HG03280 (cell line): ENCODE measurements around the gene NYAP2.

Source experiments
- ATAC-seq: cut with Tn5 transposase; IDR thresholded peaks from one replicate; pipeline ENCODE4 v1.9.1; 2021; ENCODE audit warnings: mild to moderate bottlenecking, moderate library complexity; ENCODE audit not compliant: unreplicated experiment

NYAP2 gene

DNA sequence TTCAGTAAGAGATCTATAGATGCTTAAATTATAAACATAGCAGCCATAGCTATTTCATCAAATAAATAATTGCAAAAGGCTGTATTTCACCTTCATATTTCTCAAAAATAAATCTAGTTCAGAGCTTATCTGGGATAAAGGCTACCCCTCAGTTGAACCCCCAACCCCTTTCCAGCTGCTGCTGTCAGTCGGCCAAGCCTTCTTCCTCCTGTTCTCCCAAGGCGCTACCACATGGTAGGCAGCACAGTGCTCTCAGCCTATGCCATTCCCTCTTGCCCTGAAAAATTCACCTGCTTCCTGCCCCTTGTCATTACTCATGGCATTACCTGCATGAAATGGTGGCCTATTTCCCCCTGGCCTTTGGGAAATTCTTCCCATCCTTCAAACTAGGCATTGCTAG, 136.5 kb downstream of the NYAP2 start:
- ATAC-seq = no peak

DNA sequence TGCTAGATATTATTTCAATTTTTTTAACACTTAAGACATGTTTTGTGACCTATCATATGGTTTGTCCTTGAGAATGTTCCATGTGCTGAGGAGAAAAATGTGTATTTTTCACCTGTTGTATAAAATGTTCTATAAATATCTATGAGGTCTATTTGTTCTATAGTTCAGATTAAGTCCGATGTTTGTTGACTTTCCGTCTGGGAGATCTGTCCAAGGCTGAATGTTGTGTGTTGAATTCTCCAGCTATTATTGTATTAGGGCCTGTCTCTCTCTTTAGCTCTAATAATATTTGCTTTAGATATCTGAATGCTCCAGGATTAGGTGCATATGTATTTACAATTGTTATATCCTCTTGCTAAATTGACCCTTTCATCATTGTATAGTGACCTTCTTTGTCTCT, 144.1 kb downstream of the NYAP2 start:
- ATAC-seq = no peak

DNA sequence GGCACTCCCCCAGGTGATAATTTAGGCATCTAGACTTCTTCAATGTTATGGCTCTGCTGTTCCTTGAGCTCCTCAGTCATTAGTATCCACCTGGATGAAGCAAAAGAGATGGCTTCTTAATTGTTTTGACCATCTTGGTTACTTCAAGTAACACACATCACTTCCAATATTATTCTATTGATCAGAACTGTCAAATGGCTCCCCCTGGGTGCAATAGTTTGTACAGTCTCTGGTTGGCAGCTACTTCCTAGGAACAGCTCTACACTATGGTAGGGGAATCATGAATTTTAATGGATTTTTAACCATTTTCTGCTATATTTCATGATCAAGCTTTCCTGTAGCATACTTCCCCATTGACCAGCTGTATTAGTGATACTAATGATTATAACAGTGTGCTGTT, 157.0 kb downstream of the NYAP2 start:
- no peak for ATAC-seq

DNA sequence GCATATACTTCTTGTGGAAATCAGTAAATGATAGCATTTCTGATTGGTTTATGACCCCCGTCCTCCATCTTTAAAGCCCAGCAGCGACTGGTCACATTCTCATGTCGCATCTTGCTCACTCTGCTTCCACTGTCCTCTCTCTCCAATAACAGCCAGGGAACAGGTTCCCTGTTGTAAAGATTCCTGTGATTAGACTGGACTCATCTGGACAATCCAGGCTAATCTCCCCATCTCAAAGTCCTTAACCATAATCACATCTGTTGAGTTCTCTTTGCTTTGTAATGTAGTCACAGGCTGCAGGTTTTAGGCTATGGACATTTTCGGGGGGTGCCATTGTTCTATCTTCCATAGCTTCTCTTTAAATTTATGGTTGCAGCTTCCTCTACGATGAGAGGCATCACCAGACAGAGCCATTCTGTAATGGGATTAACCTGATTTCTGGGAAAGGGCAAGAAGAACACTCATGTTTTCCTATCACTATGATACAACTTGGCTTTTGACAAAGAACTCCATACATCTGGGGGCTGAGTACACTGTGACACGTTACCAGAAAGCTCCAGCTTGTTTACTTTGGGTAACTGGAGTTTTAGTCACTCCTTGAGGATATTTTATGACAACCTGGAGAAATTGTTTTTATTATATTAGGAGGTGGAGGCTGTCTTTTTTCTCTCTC, 159.0 kb downstream of the NYAP2 start:
- no peak for ATAC-seq

DNA sequence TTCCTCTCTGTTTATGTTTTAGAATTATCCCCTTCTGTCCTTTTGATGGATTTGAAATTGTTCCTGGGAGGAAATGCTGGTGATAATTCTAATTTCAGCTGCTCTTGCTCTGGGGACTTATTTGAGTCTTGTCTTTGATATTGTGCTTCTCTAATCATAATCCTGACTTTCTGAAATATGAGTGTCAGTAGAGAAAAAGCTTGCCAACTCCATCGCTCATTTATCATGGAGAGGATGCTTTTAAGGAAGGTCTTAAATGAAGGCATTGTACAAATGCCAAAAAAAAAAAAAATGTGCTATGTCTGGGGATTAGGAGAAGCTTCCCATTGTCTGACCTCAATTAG, 159.5 kb downstream of the NYAP2 start:
- no peak for ATAC-seq

DNA sequence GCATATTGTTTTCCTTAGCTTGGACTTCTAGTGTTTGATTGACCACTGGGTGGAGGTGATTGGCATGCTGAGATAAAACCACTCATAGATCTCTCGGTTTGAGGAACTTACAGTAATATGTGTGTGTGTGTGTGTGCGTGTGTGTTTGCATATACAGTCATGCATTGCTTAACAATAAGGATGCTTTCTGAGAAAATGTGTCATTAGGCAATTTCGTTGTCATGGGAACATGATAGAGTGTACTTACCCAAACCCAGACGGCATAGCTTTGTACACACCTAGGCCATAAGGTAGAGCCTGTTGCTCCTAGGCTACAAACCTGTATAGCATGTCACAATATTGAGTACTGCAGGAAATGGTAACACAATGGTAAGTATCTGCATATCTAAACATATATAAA, 167.3 kb downstream of the NYAP2 start:
- no peak for ATAC-seq

GRCh38 chr2:225569995-225570394, 170.5 kb downstream of the NYAP2 start:
- no peak for ATAC-seq

DNA sequence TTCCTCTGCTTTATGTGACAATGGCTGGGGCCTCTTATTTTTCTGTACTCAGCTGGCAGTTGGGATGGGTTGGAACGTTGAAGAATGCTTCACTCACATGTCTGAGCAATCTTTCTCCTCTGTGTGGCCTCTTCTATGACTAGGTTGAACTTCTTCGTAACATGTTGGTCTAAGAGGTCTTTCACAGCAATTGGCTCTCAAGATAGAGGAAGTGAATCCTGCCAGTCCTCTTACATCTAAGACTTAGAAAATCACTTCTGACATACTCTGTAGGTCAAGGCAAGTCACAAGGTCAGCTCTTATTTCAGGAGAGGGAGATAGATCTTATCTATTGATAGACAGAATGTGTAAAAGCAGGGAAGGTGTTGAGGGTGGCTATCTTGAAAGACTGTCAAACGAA, 174.1 kb downstream of the NYAP2 start:
- ATAC-seq = no peak

DNA sequence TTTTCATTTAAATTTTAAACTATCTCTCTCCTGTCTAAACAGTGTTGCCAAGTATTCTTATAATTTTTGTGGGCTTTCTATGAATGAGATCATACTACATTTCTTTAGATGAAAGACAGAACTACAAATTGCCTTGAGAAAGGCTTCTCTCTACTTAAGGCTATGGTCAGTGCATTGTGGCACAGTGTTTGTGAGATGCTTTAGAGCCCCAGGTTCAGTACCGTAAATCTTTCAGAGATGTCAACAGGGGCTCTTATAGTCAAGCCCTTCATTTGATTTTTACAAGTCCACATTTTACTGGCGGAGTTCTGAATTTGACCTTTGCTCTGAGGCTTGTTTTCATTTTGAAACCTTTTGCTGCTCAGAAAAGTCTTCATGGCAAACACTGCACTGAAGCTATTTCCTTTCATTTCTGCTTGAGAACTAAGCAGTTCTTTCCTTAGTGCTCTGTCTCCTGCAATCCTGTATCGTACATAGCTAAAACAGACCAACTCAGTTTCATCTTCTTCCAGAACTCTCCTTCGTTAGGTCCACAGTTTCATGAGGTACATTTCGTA, 175.2 kb downstream of the NYAP2 start:
- ATAC-seq = no peak

DNA sequence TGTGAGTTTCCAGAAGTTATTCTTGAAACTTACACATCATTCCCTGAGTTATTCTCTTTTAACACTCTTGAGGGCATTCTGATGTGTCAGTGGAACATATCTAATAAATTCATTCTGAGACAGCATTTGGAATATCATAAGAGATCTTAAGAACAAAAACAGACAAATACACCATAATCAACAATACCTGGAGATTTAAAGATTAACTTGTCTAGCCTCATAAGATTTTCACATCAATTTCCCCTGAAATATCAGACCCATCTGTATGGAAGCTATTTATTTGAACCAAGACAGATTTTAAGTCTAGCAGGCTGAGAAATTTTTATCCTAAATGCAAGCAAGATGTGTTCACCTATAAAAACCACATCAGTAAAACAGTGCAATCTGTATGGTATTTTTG, 181.6 kb downstream of the NYAP2 start:
- ATAC-seq = no peak

GRCh38 chr2:225581906-225582305, 182.4 kb downstream of the NYAP2 start:
- ATAC-seq = no peak

- ATAC-seq = no peak
Observed at GRCh38 chr2:225582355-225583116, 183.0 kb downstream of the NYAP2 start.

DNA sequence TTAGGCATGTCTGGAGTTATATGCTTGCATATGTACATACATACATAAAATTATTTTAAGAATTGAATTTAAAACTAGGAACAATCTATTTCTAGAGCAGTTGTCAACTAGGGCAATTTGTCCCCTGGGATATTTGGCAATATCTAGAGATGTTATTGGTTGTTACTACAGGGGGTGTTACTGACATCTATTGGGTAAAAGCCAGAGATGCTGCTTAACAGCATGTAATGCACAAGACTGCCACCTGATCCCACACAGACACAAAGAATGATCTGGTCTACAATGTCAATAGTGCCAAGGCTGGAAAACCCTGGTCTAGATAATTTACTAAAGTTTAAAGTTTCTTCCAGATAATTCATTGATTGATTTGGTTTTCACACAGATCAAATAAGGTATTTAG, 185.3 kb downstream of the NYAP2 start:
- ATAC-seq = no peak

DNA sequence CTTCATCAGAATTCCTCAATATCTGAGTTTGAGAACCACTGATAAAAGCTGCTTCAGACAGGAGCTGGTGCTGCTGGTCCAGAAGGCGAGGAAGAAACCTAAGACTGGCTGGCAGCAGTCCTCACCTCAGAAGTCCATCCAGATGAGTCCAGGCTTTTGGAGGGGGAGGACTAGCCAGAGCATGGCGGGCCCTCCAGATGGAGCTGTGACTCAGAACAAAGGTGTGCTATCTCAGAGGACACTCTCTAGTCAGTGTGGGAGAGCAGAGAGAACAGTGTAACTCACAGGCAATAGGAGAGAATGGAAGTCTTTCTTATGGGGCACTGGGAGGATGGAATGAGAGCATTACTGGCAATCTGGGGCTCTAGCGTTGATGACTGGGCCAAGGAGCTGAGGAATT, 191.4 kb downstream of the NYAP2 start:
- no peak for ATAC-seq

- no peak for ATAC-seq
Observed at GRCh38 chr2:225597911-225598310, 198.4 kb downstream of the NYAP2 start.

- no peak for ATAC-seq
Observed at GRCh38 chr2:225598426-225598825, 198.9 kb downstream of the NYAP2 start.

- ATAC-seq = no peak
Observed at GRCh38 chr2:225598897-225599296, 199.4 kb downstream of the NYAP2 start.

GRCh38 chr2:225599856-225600255, 200.3 kb downstream of the NYAP2 start:
- no peak for ATAC-seq

- ATAC-seq = peak; percentile 70
Observed at GRCh38 chr2:225600444-225600843, 200.9 kb downstream of the NYAP2 start.

DNA sequence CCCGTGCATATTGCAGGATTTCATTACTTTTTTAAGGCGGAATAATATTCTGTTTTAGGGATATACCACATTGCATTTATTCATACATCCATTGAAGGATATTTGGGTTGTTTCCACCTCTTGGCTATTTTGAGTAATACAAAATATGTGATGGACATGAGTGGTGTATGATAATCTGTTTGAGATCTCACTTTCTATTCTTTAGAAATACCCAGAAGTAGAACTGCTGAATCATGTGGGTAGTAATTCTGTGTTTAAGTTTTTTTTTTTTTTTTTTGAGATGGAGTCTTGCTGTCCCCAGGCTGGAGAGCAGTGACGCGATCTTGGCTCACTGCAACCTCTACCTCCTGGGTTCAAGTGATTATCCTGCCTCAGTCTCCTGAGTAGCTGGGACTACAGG, 201.4 kb downstream of the NYAP2 start:
- peak; percentile 52 for ATAC-seq

DNA sequence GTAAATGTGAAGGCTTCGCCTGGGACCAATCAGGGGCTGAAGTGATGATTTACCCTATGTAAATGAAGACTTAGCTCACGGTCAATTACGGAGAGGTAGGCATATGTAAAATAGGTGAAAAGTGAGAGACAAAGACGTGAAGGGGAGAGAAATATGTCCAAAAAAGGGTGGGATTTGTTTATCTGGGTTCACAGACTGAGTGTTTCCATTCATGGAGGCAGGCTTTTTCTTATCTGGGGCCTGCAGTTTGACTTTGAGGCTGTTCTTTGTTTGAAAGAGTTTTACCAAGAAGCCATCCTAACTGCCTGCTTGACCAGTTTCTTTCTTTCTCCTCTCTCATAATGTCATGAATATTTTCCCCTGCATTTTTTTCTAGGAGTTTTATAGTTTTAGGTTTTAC, 202.7 kb downstream of the NYAP2 start:
- no peak for ATAC-seq

DNA sequence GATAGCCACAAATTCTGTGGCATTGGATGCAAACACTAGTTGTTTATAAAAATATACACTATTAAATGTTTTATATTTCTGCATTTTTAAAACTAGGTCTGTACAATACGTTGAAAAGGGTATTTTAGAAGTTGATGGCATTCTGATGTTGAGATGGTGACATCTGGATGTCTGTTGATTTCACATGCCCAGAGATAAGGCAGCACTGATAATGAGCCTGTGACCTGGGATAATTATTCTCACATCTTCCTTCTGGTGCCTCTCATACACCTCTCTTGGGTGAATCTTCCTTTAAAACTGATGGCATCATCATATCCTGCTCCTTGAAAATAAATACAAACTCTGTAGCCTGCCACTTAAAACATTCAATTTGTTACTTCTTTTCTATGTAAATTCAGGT, 208.6 kb downstream of the NYAP2 start:
- no peak for ATAC-seq
